SHP77 treated with DMSO at 0.1 percent for 48 hours (cell line): ENCODE data around the gene LAMTOR5.
"Not testable (repeated sequence)": the region's sequence is repeated elsewhere in the genome, so short reads cannot be mapped to it uniquely, and the experiment has no call there.

Source experiments
- DNase-seq: peaks from one replicate; lab custom pipeline; 2025; lab: John Stamatoyannopoulos, UW

The LAMTOR5 gene

GRCh38 chr1:110407260-110408210 lies at the start of gene LAMTOR5:
Gene LAMTOR5, minus strand, starts transcription at chr1:110407694. Its CDS starts 74 bp downstream, at chr1:110407620.
- DNase-seq = peak; percentile 69

DNA sequence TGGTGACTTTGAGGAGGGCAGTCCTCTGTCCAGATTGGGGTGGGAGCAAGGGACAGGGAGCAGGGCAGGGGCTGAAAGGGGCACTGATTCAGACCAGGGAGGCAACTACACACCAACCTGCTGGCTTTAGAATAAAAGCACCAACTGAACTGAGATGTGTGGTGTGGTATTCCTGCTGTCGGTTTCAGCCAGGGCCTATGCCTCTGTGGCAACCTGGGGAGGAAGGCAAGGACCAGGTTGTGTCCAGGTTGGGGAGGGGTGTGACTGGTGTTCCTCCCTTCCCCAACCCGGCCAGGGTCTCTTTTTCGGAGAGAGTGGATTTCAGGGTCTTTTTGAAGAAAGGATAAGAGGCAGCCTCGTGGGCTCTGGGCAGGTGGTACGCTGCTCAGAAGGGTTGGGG lies 49.7 kb upstream of the LAMTOR5 start:
- DNase-seq = no peak

- no peak for DNase-seq
These were observed 47.7 kb upstream of the LAMTOR5 start for GRCh38 chr1:110455151-110455550.

DNA sequence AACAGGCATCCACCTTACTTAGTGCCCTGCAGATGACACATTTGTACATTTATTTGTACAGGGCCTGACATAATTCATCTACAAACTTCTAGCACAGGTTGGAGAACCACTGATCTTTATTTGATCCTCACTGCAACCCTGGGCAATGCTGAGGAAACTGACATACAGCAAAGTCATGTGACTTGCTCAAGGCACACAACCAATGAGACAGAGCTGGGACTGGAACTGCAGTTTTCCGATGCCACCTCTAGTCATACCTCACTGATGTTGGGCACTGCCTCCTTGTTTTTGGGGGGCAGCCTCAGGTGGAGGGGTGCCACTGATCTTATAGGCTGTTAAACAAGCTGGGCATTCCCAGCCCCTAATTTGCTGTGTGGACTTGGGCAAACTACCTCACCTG lies 46.8 kb upstream of the LAMTOR5 start:
- DNase-seq = no peak

GRCh38 chr1:110453829-110454228 lies 46.3 kb upstream of the LAMTOR5 start:
- no peak for DNase-seq

DNA sequence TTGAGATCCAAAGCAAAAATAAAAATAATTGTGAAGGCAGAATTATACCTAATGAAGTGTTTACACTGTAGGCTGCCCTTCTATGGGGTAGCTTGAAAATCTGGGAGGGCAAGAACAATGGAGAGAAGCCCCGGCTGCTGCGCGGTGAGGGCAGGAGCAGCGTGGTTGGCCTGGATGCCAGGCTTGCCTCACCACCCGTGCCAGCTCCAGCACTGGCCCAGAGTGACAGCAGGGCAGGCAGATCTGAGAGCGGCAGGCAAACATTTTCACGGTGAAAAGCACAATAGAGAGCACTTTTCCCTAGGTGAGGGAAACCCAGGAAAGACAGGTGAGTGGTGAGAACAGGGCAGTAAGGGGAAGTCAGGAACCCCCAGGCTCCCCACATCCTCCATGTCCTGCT lies 44.8 kb upstream of the LAMTOR5 start:
- no peak for DNase-seq

- no peak for DNase-seq
These were observed 43.4 kb upstream of the LAMTOR5 start, which contains the start of gene PROK1 for GRCh38 chr1:110450929-110451328. Gene PROK1, plus strand, starts transcription at chr1:110451149. Its CDS starts 68 bp downstream, at chr1:110451217.

DNA sequence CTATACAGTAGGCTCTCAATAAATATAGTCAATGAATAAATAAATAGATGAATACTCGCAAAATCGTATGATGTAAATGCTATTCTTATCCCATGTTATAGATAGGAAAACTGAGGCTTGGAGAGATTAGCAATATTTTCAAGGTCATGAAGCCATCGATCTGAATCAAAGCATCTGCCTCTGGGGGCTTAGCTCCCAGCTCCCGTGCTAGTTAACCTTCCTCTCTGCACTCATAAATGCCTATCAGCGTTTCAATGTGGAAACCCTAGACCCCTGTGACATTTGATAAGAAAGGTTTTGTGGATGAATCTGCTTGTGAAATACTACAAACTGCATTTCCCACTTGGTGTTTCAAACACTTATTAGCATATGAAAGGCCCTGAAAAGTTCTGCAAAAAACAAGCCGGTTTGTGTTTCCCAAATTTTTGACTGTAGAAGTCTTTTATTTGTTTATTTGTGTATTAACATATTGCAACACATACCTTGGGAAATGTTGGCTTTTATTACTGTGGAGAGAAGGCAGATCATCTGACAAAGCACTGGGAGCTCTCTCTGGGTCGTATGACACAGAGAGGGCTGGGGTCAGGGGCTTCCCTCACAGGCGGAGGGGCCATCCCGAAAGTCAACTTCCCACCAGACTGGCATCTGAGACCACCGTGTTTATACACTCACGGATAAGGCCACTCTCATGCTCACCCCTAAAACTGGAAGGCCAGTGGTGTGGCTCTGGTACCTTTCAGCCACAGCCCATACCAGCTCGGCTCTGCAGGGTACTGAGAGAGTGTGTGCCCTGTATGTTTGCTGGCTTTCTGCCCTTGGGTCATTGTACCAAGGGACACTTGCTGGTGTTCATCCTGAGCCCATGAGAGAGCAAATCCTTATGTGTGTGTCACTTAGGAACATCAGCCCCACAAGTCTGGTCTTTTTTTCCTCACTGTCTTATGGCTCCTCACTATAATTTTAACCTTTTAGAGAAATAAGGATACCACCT lies 42.5 kb upstream of the LAMTOR5 start:
- DNase-seq = no peak

GRCh38 chr1:110444561-110444960 lies 37.1 kb upstream of the LAMTOR5 start:
- no peak for DNase-seq

- no peak for DNase-seq
These were observed 36.0 kb upstream of the LAMTOR5 start for GRCh38 chr1:110443451-110443850.

DNA sequence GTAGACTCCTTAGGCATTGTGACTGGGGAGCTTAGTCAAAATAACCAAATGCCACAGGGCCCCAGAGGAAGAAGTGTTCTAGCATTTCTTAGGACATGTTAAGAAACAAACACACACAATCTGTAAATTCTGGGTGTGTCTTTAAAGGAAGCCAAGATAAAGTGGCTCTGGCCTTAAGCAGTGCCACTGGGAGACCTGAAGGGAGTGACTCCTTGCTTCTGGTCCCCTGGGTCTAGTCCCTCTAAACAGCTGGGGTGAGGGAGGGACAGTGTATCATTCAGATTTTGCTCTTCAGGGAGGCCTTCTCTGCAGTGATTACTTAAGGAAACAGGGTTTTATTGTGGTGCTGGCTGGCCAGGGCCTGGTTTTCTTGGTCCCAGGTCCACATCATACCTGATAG lies 34.4 kb upstream of the LAMTOR5 start:
- no peak for DNase-seq

GRCh38 chr1:110440877-110441276 lies 33.4 kb upstream of the LAMTOR5 start:
- no peak for DNase-seq

DNA sequence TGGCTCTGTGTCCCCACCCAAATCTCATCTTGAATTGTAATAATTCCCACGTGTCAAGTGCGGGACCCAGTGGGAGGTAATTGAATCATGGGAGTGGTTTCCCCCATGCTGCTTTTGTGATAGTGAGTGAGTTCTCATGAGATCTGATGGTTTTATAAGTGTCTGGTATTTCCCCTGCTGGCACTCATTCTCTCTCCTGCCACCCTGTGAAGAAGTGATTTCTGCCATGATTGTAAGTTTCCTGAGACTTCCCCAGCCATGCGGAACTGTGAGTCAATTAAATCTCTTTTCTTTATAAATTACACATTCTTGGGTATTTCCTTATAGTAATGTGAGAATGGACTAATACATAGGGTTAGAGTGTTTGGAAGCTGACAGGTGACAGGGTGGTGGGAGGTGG lies 32.4 kb upstream of the LAMTOR5 start:
- not testable (repeated sequence) for DNase-seq

- no peak for DNase-seq
These were observed 31.4 kb upstream of the LAMTOR5 start for GRCh38 chr1:110438893-110439292.

DNA sequence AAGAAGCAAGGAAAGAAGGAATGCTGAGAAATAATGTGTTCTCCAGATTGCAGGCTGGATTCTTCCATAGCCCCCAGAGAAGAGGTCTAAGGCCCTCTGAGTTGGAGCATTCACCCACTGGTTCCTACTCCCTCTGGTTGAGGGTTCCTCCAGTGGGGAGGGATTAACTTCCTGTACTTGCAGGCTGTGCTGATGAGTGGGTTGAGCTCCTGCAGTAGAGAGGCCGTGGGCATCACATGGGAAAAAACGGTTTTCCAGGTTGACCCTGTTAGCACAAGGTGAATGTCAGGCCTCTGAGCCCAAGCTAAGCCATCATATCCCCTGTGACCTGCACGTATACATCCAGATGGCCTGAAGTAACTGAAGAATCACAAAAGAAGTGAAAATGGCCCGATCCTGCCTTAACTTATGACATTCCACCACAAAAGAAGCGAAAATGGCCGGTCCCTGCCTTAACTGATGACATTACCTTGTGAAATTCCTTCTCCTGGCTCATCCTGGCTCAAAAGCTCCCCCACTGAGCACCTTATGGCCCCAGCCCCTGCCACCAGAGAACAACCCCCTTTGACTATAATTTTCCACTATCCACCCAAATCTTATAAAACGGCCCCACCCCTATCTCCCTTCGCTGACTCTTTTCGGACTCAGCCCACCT lies 30.3 kb upstream of the LAMTOR5 start:
- DNase-seq = not testable (repeated sequence)

DNA sequence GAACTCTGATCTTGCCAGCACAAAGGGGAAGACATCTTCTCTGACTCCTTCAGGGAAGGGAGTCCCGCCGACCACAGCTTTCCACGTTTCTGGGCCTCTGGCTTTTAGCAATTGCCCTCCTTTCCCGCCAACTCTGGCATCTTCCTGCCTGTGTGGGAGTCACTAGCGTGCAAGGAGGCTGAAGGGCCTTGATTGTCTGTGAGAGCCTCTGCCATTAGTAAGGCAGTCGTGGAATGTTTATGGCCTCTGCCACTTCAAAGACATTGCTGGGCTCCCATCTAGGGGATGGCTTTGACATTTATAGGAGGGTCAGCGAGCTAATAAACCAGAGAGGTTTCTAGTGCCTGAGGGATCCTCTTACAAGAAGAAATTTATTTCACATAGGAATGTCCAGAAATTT lies 29.1 kb upstream of the LAMTOR5 start:
- no peak for DNase-seq

GRCh38 chr1:110434946-110435345 lies 27.5 kb upstream of the LAMTOR5 start:
- DNase-seq = no peak

DNA sequence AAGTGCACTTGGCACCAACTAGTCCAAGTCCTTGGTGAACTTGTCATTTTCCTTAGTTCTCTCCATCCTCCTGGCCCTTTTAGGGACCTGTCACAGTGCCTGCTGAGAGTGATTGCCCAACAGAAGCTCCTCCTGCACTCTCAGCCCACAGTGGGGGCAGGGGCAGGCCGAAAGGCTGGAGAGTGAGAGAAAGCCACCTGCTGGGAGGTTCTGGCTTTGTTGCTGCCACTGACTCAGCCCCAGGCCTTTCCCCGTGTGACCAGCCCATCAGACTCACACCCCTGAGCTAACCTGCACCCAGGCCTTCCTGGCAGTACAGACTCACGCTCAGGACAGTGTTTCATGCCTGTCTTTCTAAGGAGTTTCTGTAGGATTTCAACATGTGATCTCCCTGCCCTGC lies 26.3 kb upstream of the LAMTOR5 start:
- DNase-seq = no peak

DNA sequence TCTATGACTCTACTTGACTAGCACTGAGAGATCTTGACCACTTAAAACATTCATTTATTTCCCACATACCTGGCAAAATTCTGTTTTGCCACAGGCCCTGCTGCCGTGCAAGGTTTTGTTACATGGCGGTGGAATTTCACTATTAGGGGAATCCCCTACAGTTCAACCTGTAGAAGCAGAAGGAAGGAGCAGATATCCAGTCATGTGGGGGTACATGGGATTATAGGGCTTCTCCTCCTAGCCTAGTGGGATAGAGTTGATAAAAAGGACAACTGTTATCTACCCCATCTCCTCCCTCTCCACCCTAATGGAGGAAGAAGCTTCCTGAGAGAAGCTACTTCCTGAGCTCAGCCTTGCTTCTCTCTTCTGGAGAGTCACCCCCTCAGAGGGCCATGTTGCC lies 25.7 kb upstream of the LAMTOR5 start:
- DNase-seq = no peak

GRCh38 chr1:110430901-110431300 lies 23.4 kb upstream of the LAMTOR5 start:
- no peak for DNase-seq

GRCh38 chr1:110430366-110430765 lies 22.9 kb upstream of the LAMTOR5 start:
- DNase-seq = no peak

DNA sequence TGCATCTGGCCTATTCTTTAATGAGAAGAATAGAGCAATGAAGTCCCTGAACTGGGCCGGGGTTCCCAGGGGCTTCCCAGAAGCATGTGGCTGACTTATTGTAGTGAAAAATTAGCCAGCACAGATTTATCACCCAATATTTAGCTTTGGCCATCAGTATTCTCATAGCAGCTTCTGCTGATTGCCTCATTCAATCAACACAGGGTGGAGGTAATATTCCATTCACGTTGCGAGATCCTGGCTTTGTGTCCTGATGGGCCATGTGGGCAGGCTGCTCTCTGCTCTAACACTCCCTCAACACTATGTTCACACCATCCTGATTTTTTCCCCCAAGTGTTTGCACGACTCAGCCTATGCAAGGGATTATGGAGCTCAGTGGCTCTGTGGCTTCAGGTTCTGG lies 21.5 kb upstream of the LAMTOR5 start:
- DNase-seq = no peak
